NT2/D1 (cell line): ENCODE data around the gene GAB1.

Source experiments
- SUZ12 ChIP-seq: IDR thresholded peaks from 2 replicates; pipeline ENCODE4 v1.6.1; 2011; ENCODE audit not compliant: insufficient read length, insufficient read depth; ENCODE audit errors: extremely low read depth
- YY1 ChIP-seq: IDR thresholded peaks from 2 replicates; pipeline ENCODE4 v1.6.1; 2011; ENCODE audit not compliant: insufficient read length, insufficient read depth
- ZNF274 ChIP-seq: IDR thresholded peaks from 2 replicates; pipeline ENCODE4 v1.6.1; 2011; ENCODE audit warnings: mild to moderate bottlenecking, low read depth, low read length

GRCh38 chr4:143372093-143372915, 35.6 kb downstream of the GAB1 start:
- TF ChIP-seq ZNF274 = no peak
- TF ChIP-seq YY1 = no peak
- TF ChIP-seq SUZ12 = no peak
